Epidermal melanocyte (primary cell): Measurements from ENCODE around the gene TAF11L12.
"Not testable (repeated sequence)": the region's sequence is repeated elsewhere in the genome, so short reads cannot be mapped to it uniquely, and the experiment has no call there.

Experiments
- DNase-seq: peaks from one replicate; pipeline ENCODE4 v3.0.0; 2011; ENCODE audit warnings: low spot score; ENCODE audit not compliant: insufficient read length

Gene TAF11L12

GRCh38 chr5:17610092-17610491, at the start of gene TAF11L12:
Gene TAF11L12 (plus strand): TSS chr5:17610392.
- DNase-seq = not testable (repeated sequence)

GRCh38 chr5:17585658-17586057, 24.5 kb upstream of the TAF11L12 start, which contains the start of gene TAF11L7:
Gene TAF11L7 (minus strand): TSS chr5:17585758.
- DNase-seq = not testable (repeated sequence)

DNA sequence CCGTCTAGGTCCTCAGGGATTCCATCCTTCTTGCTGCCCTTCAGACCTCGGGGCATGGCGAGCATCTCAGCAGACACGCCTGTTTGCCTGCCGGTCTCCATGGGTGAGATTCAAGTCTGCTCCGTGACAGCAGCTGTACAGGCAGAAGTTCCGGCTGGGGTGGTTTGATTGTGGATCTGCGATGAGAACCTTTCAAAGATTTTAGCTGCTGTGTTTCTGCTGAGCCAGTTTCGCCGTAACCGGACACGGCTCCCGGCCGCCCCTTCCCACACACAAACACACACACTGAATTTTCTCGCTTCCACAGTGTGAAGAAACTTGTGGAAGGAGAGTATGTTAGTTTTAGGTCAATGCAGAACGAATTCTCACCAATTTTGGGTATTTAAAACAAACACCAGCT, 19.3 kb upstream of the TAF11L12 start, which contains the start of gene TAF11L8:
Gene TAF11L8, minus strand, starts transcription at position 101 of the 400 bp plus-strand sequence.
- DNase-seq = not testable (repeated sequence)

GRCh38 chr5:17594255-17594654, 15.9 kb upstream of the TAF11L12 start, which contains the start of gene TAF11L9:
Gene TAF11L9 (minus strand): TSS chr5:17594394.
- DNase-seq = not testable (repeated sequence)

GRCh38 chr5:17597728-17598127, 12.5 kb upstream of the TAF11L12 start, which contains the start of gene TAF11L10:
Gene TAF11L10 (minus strand): TSS chr5:17597828.
- not testable (repeated sequence) for DNase-seq

GRCh38 chr5:17603880-17604279, 6.3 kb upstream of the TAF11L12 start, which contains the start of gene TAF11L11:
Gene TAF11L11 (plus strand): TSS chr5:17604183.
- not testable (repeated sequence) for DNase-seq

- no peak for DNase-seq
These were observed 5.2 kb upstream of the TAF11L12 start for GRCh38 chr5:17604951-17605350.

- DNase-seq = not testable (repeated sequence)
These were observed 2.7 kb upstream of the TAF11L12 start for GRCh38 chr5:17607461-17607860.

DNA sequence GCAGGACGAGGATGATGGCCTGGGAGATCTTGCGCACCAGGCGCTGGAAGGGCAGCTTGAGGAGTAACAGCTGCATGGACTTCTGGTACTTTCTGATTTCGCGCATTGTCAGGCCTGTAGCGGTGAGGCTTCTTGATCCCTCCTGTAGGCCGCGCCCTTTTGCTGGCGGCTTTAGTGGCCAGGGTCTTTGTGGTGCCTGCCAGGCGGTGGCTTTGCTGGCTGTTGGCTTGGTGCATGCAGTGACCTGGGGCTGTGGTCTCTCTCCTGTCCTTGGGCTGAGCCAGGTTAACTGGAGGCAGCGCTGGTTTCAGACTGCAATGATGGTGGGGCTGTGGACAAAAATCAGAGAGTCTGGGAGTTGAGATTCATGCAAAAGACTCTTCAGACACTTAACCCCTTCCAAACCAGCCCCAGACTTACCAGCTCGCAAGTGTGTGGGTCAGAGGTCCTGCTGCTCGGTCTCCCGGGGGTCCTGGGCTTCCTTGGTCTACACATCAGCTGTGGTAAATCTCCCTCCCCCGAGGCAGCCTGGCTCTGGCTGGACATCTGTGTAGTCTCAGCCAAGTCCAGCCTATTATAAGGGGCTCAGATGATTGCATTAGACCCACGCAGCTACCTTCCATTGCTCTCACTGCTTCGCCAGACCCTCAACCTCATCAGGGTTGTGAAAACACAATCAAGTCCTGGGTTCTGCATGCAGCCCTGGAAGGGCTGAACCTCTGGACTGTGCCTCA, 4.8 kb downstream of the TAF11L12 start:
- no peak for DNase-seq

- no peak for DNase-seq
These were observed 9.2 kb downstream of the TAF11L12 start for GRCh38 chr5:17619354-17619753.

DNA sequence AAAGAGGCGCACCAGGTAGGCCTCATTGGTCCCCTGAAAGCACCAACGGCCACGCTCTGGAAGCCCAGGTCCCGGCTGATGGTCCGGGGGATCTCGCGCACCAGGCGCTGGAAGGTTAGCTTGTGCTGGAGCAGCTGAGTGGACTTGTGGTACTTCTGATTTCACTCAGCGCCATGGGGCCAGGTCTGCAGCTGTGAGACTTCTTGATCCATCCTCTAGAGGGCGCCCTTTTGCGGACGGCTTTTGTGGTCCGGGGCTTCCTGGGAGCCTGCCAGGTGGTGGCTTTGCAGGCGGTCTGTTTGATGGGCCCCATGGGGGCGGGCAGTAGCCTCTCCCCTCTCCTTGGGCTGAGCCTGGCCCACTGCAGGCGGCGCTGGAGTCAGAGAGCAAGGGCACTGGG, 10.4 kb downstream of the TAF11L12 start:
- no peak for DNase-seq

GRCh38 chr5:17625686-17626085, 15.5 kb downstream of the TAF11L12 start:
- no peak for DNase-seq

- DNase-seq = not testable (repeated sequence)
These were observed 21.6 kb downstream of the TAF11L12 start, which contains the start of gene TAF11L13 for GRCh38 chr5:17631788-17632187. Gene TAF11L13 (plus strand): TSS chr5:17632088.

GRCh38 chr5:17634160-17634559, 24.0 kb downstream of the TAF11L12 start, which contains the start of gene TAF11L14:
Gene TAF11L14 (plus strand): TSS chr5:17634460.
- no peak for DNase-seq

- not testable (repeated sequence) for DNase-seq
These were observed 39.0 kb downstream of the TAF11L12 start for GRCh38 chr5:17649232-17649631.

DNA sequence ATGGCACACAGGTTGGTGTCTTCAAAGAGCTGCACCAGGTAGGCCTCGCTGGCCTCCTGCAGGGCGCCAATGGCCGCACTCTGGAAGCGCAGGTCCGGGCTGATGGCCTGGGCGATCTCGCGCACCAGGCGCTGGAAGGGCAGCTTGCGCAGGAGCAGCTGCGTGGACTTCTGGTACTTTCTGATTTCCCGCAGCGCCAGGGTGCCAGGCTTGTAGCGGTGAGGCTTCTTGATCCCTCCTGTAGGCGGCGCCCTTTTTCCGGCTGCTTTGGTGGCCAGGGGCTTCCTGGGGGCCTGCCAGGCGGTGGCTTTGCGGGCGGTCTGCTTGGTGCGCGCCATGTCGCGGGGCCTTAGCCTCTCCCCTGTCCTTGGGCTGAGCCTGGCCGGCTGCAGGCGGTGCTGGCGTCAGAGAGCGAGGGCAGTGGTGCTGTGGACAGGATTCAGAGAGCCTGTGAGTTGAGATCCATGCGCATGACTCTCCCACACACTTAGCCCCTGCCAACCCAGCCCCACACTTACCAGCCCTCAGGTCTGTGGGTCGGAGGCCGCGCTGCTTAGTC, 45.1 kb downstream of the TAF11L12 start:
- DNase-seq = not testable (repeated sequence)

DNA sequence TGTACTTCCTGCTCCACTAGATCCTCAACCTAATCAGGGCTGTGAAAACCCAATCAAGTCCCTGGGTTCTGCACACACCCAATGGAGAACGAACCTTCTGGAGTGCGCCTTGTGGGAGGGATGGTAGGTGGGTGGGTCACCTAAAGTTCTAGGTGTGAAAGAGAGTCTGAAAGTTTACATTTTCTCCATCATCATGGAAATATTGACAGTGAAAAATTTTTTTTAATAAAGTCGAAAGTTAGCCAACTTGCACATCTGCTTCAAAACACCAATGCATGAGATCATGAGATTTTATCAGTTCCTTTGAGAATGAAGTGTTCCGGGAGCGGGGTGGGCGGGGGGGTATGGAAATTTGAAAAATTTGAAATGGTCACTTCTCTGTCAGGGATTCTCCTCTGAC, 45.7 kb downstream of the TAF11L12 start:
- DNase-seq = no peak
